Gastrocnemius medialis (tissue), 4 donors: ENCODE data around the gene MAPK1. TPM values are rescaled to one million over a fixed set of nuclear protein-coding genes. Genes with fewer than 3 reads are reported as not detected.

ENCODE experiments used
- ATAC-seq, 2 donors: fragments of 150-250 bp; one replicate each; pipeline ENCODE4 v1.9.1; 2016
- DNase-seq, 2 donors: peaks; one replicate each; pipeline ENCODE4 v3.0.0-alpha.2; 2019
- H3K27ac ChIP-seq, 4 donors: fragments of 200-600 bp; sonication (generic); 1 replicate in 1 of 4; 2 replicates in 3 of 4; pipeline ENCODE4 v1.5.1; 2016 to 2018; ENCODE audit warnings: mild to moderate bottlenecking in 2 of 4, moderate library complexity in 1 of 4
- H3K27me3 ChIP-seq, 3 donors: fragments of 200-600 bp; sonication (generic) in 2 of 3; 1 replicate in 1 of 3; 2 replicates in 2 of 3; pipeline versions ENCODE4 v1.5.1 to v1.6.0; 2016 to 2019; ENCODE audit warnings: mild to moderate bottlenecking in 1 of 3, moderate library complexity in 1 of 3
- H3K36me3 ChIP-seq, 2 donors: fragments of 200-600 bp; sonication (generic) in 1 of 2; one replicate each; pipeline ENCODE4 v1.5.1; 2017 to 2018
- H3K4me1 ChIP-seq, 2 donors: fragments of 200-600 bp; sonication (generic) in 1 of 2; one replicate each; pipeline ENCODE4 v1.5.1; 2016 to 2017; ENCODE audit warnings: mild to moderate bottlenecking in 2 of 2
- H3K4me3 ChIP-seq, 4 donors: fragments of 200-600 bp; sonication (generic) in 3 of 4; 1 replicate in 1 of 4; 2 replicates in 3 of 4; pipeline ENCODE4 v1.5.1; 2016 to 2019; ENCODE audit warnings: mild to moderate bottlenecking in 2 of 4
- H3K9me3 ChIP-seq, 3 donors: fragments of 200-600 bp; sonication (generic) in 2 of 3; 1 replicate in 1 of 3; 2 replicates in 2 of 3; pipeline ENCODE4 v1.5.1; 2016 to 2019
- CTCF ChIP-seq, 5 experiments: fragments of 450-650 bp in 3 of 5; fragments of 200-600 bp in 2 of 5; sonication (generic) in 2 of 5; IDR thresholded peaks in 4 of 5; conservative IDR thresholded peaks in 1 of 5; 1 replicate in 4 of 5; 2 replicates in 1 of 5; pipeline ENCODE4 v1.5.1; 2016 to 2019; ENCODE audit warnings: antibody characterized with exemption in 5 of 5, mild to moderate bottlenecking in 3 of 5, moderate library complexity in 3 of 5
- POLR2A ChIP-seq, 2 donors: fragments of 450-650 bp; IDR thresholded peaks; one replicate each; pipeline ENCODE4 v1.6.1; 2017; ENCODE audit warnings: antibody characterized with exemption in 2 of 2, mild to moderate bottlenecking in 2 of 2, moderate library complexity in 2 of 2
- in situ Hi-C, 4 donors: fragments of 200-750 bp; cut with MboI; loops; one replicate each; pipeline versions ENCODE4 v1.15.0 to v1.8.0; 2017; ENCODE audit warnings: low sequenced_read_pairs in 4 of 4
- intact Hi-C: fragments of 100-400 bp; cut with DNase I; formaldehyde crosslinking; loops from one replicate; pipeline ENCODE4 v1.15.1; 2023; ENCODE audit warnings: low total_unique reads
- total RNA-seq, 4 donors: library from RNA; depleted of rRNA; stranded (reverse); fragments of >200 nt; gene quantifications; one replicate each; pipeline versions ENCODE4 v1.1.0 to v1.2.3, GENCODE V29; 2016

Gene MAPK1
- total RNA-seq, 4 donors from 2014 or later = 39.8 to 79.5 (median 57.2) TPM

- in situ Hi-C loops = no loop called here
- no peak for TF ChIP-seq CTCF (IDR thresholded peaks at IDR 0.05 in 4 of 5, conservative IDR thresholded peaks at IDR 0.05 in 1 of 5)
- TF ChIP-seq POLR2A (IDR thresholded peaks at IDR 0.05) = no peak
- ATAC-seq = no peak
Measured at GRCh38 chr22:21766691-21767462, 100.6 kb downstream of the MAPK1 start.

GRCh38 chr22:21765909-21766529 is 101.4 kb downstream of the MAPK1 start:
- no peak overlapping the region for H3K27ac ChIP-seq
- no peak overlapping the region for H3K4me3 ChIP-seq
- ATAC-seq (no peak), DNase-seq (no peak)
- H3K4me1 ChIP-seq = no peaks in the 10 kb centered on the region
- H3K9me3 ChIP-seq = no peaks in the 10 kb centered on the region
- H3K27me3 ChIP-seq = no peaks in the 10 kb centered on the region
- in situ Hi-C loops (no loop called here), intact Hi-C loops (no loop called here)
- TF ChIP-seq CTCF (IDR thresholded peaks at IDR 0.05 in 4 of 5, conservative IDR thresholded peaks at IDR 0.05 in 1 of 5) (no peak), POLR2A (IDR thresholded peaks at IDR 0.05) (no peak)
- H3K36me3 ChIP-seq = peaks cover 2 to 88% of the 10 kb centered on the region in 2 donors

More at GRCh38 chr22:21766691-21767462, 100.6 kb downstream of the MAPK1 start:
- Histone ChIP-seq H3K4me3 (no peak overlapping the region), H3K36me3 (peaks cover 2 to 88% of the 10 kb centered on the region in 2 donors), H3K4me1 (no peaks in the 10 kb centered on the region), H3K9me3 (no peaks in the 10 kb centered on the region), H3K27ac (no peak overlapping the region), H3K27me3 (no peaks in the 10 kb centered on the region)
- intact Hi-C loops = no loop called here
- peak in 1 of 2 donors; percentile 21 for DNase-seq

- intact Hi-C loops = no loop called here
- no peak for ATAC-seq
- Histone ChIP-seq H3K4me1 (no peaks in the 10 kb centered on the region), H3K36me3 (peaks cover 2 to 74% of the 10 kb centered on the region in 2 donors), H3K27ac (no peak overlapping the region), H3K4me3 (no peak overlapping the region), H3K9me3 (no peaks in the 10 kb centered on the region), H3K27me3 (no peaks in the 10 kb centered on the region)
- in situ Hi-C loops = no loop called here
- DNase-seq = no peak
- no peak for TF ChIP-seq POLR2A (IDR thresholded peaks at IDR 0.05)
- no peak for TF ChIP-seq CTCF (IDR thresholded peaks at IDR 0.05 in 4 of 5, conservative IDR thresholded peaks at IDR 0.05 in 1 of 5)
Measured at GRCh38 chr22:21764038-21764804, 103.2 kb downstream of the MAPK1 start.

- no peak overlapping the region for H3K27ac ChIP-seq
- H3K9me3 ChIP-seq = no peaks in the 10 kb centered on the region
- TF ChIP-seq POLR2A (IDR thresholded peaks at IDR 0.05) (no peak), CTCF (IDR thresholded peaks at IDR 0.05 in 4 of 5, conservative IDR thresholded peaks at IDR 0.05 in 1 of 5) (no peak)
- H3K27me3 ChIP-seq = no peaks in the 10 kb centered on the region
- ATAC-seq (no peak), DNase-seq (no peak)
- H3K4me1 ChIP-seq = no peaks in the 10 kb centered on the region
- intact Hi-C loops = no loop called here
- no peak overlapping the region for H3K4me3 ChIP-seq
- H3K36me3 ChIP-seq = peaks cover 0 to 61% of the 10 kb centered on the region in 2 donors
- in situ Hi-C loops = no loop called here
Measured at GRCh38 chr22:21762712-21763581, 104.5 kb downstream of the MAPK1 start.
